Measurements from ENCODE around the gene GAPDH.

GAPDH gene

GRCh38 chr12:6552140-6552551, 17.8 kb downstream of the GAPDH start:
- ATAC-seq = peak; percentile 5
- TF ChIP-seq TCF4 (CRISPR knock-in tag; IDR thresholded peaks at IDR 0.05; ENCODE audit: borderline replicate concordance) = no peak
- no peak for TF ChIP-seq SNAI2 (CRISPR knock-in tag; IDR thresholded peaks at IDR 0.05)
- TF ChIP-seq ZNF70 (CRISPR knock-in tag; IDR thresholded peaks at IDR 0.05) = no peak
- no peak for TF ChIP-seq CSRNP3 (CRISPR knock-in tag; IDR thresholded peaks at IDR 0.05)
- TF ChIP-seq ESRRG (CRISPR knock-in tag; IDR thresholded peaks at IDR 0.05) = no peak
- TF ChIP-seq GLIS3 (CRISPR knock-in tag; IDR thresholded peaks at IDR 0.05) = no peak
- no peak for TF ChIP-seq TSHZ2 (CRISPR knock-in tag; IDR thresholded peaks at IDR 0.05)
- TF ChIP-seq ZFP30 (CRISPR knock-in tag; IDR thresholded peaks at IDR 0.05) = no peak
- TF ChIP-seq PPARA (CRISPR knock-in tag; IDR thresholded peaks at IDR 0.05; ENCODE audit: borderline replicate concordance) = no peak
- no peak for TF ChIP-seq ISL1 (CRISPR knock-in tag; IDR thresholded peaks at IDR 0.05)
- no peak for TF ChIP-seq ZC3H10 (CRISPR knock-in tag; IDR thresholded peaks at IDR 0.05)
- TF ChIP-seq TOX (CRISPR knock-in tag; IDR thresholded peaks at IDR 0.05; ENCODE audit: borderline replicate concordance) = no peak

- ATAC-seq = peak; percentile 12
- TF ChIP-seq TSHZ2 (CRISPR knock-in tag; IDR thresholded peaks at IDR 0.05) = no peak
- TF ChIP-seq PATZ1 (CRISPR knock-in tag; IDR thresholded peaks at IDR 0.05; ENCODE audit: borderline replicate concordance) = no peak
- TF ChIP-seq ESRRG (CRISPR knock-in tag; IDR thresholded peaks at IDR 0.05) = no peak
- TF ChIP-seq GLIS3 (CRISPR knock-in tag; IDR thresholded peaks at IDR 0.05) = no peak
- TF ChIP-seq SNAI2 (CRISPR knock-in tag; IDR thresholded peaks at IDR 0.05) = no peak
- TF ChIP-seq ZC3H10 (CRISPR knock-in tag; IDR thresholded peaks at IDR 0.05) = no peak
- TF ChIP-seq PPARA (CRISPR knock-in tag; IDR thresholded peaks at IDR 0.05; ENCODE audit: borderline replicate concordance) = no peak
These were observed 18.9 kb downstream of the GAPDH start for GRCh38 chr12:6553051-6553868.

- ATAC-seq = peak; percentile 71
- no peak for TF ChIP-seq TSHZ2 (CRISPR knock-in tag; IDR thresholded peaks at IDR 0.05)
- no peak for TF ChIP-seq ISL1 (CRISPR knock-in tag; IDR thresholded peaks at IDR 0.05)
- no peak for TF ChIP-seq ZNF565 (CRISPR knock-in tag; conservative IDR thresholded peaks at IDR 0.05; ENCODE audit: low read depth)
- no peak for TF ChIP-seq CREB5 (CRISPR knock-in tag; IDR thresholded peaks at IDR 0.05; ENCODE audit: low read depth)
- TF ChIP-seq ZNF70 (CRISPR knock-in tag; IDR thresholded peaks at IDR 0.05) = no peak
- no peak for TF ChIP-seq PPARA (CRISPR knock-in tag; IDR thresholded peaks at IDR 0.05; ENCODE audit: borderline replicate concordance)
- no peak for TF ChIP-seq BACH2 (CRISPR knock-in tag; IDR thresholded peaks at IDR 0.05; ENCODE audit: borderline replicate concordance)
- no peak for TF ChIP-seq ESRRG (CRISPR knock-in tag; IDR thresholded peaks at IDR 0.05)
- TF ChIP-seq TCF4 (CRISPR knock-in tag; IDR thresholded peaks at IDR 0.05; ENCODE audit: borderline replicate concordance) = no peak
- TF ChIP-seq ZC3H10 (CRISPR knock-in tag; IDR thresholded peaks at IDR 0.05) = no peak
- no peak for TF ChIP-seq ZFP30 (CRISPR knock-in tag; IDR thresholded peaks at IDR 0.05)
- TF ChIP-seq POU6F1 (CRISPR knock-in tag; IDR thresholded peaks at IDR 0.05; ENCODE audit: borderline replicate concordance, low read depth) = no peak
These were observed 20.1 kb downstream of the GAPDH start for GRCh38 chr12:6554168-6555017.
